ENCODE measurements around the gene IL22RA1. TPM values are rescaled to one million over a fixed set of nuclear protein-coding genes. Genes with fewer than 3 reads are reported as not detected.

Gene IL22RA1
- total and polyA plus RNA-seq, 7 donors: 0.16 to 18.5 (median 7.2) TPM; not detected in 2

GRCh38 chr1:24181619-24182018, 38.7 kb upstream of the IL22RA1 start:
- H3K27me3 ChIP-seq: peaks cover 0 to under 1% (median 0%) of the 10 kb centered on the region in 3 donors
- H3K36me3 ChIP-seq: no peaks in the 10 kb centered on the region
- intact Hi-C loops (cut with DNase I): no loop called here
- DNase-seq: no peak
- no peaks in the 10 kb centered on the region for H3K9me3 ChIP-seq
- TF ChIP-seq EP300 (IDR thresholded peaks at IDR 0.05) (no peak), POLR2AphosphoS5 (IDR thresholded peaks at IDR 0.05) (no peak), CTCF (IDR thresholded peaks at IDR 0.05) (no peak), POLR2A (IDR thresholded peaks at IDR 0.05) (no peak)
- WGBS, 2 donors: 88 to 89% methylated on average over 5 of the region's 5 CpGs
- no peak overlapping the region for H3K27ac ChIP-seq
- peaks cover 0 to 3% (median 0%) of the 10 kb centered on the region in 4 donors for H3K4me1 ChIP-seq
- H3K4me3 ChIP-seq: no peak overlapping the region

- DNase-seq: no peak
- intact Hi-C loops (cut with DNase I): no loop called here
Observed at GRCh38 chr1:24180676-24181075, 37.7 kb upstream of the IL22RA1 start.

GRCh38 chr1:24179251-24179840, 36.4 kb upstream of the IL22RA1 start:
- TF ChIP-seq CTCF (IDR thresholded peaks at IDR 0.05) (no peak), POLR2AphosphoS5 (IDR thresholded peaks at IDR 0.05) (no peak), POLR2A (IDR thresholded peaks at IDR 0.05) (no peak), EP300 (IDR thresholded peaks at IDR 0.05) (no peak)
- Histone ChIP-seq H3K27me3 (no peaks in the 10 kb centered on the region), H3K27ac (no peak overlapping the region), H3K9me3 (no peaks in the 10 kb centered on the region), H3K36me3 (no peaks in the 10 kb centered on the region), H3K4me3 (no peak overlapping the region), H3K4me1 (no peaks in the 10 kb centered on the region)
- intact Hi-C loops (cut with DNase I): no loop called here
- DNase-seq: no peak
- WGBS, 2 donors: 74 to 91% methylated on average over 10 of the region's 10 CpGs

More at GRCh38 chr1:24180676-24181075, 37.7 kb upstream of the IL22RA1 start:
- no peaks in the 10 kb centered on the region for H3K36me3 ChIP-seq
- H3K9me3 ChIP-seq: no peaks in the 10 kb centered on the region
- no peaks in the 10 kb centered on the region for H3K4me1 ChIP-seq
- TF ChIP-seq CTCF (IDR thresholded peaks at IDR 0.05): no peak
- no peak for TF ChIP-seq EP300 (IDR thresholded peaks at IDR 0.05)
- no peak for TF ChIP-seq POLR2AphosphoS5 (IDR thresholded peaks at IDR 0.05)
- no peak for TF ChIP-seq POLR2A (IDR thresholded peaks at IDR 0.05)
- WGBS, 2 donors: 93% methylated on average over 6 of the region's 6 CpGs
- H3K4me3 ChIP-seq: no peak overlapping the region
- H3K27me3 ChIP-seq: no peaks in the 10 kb centered on the region
- H3K27ac ChIP-seq: no peak overlapping the region

GRCh38 chr1:24178407-24178806, 35.5 kb upstream of the IL22RA1 start:
- no peaks in the 10 kb centered on the region for H3K4me1 ChIP-seq
- 86 to 95% methylated on average over 3 of the region's 3 CpGs for WGBS, 2 donors

More at GRCh38 chr1:24178407-24178806, 35.5 kb upstream of the IL22RA1 start:
- no peak overlapping the region for H3K4me3 ChIP-seq
- H3K27ac ChIP-seq: no peak overlapping the region
- H3K36me3 ChIP-seq: no peaks in the 10 kb centered on the region
- intact Hi-C loops (cut with DNase I): no loop called here
- no peak for DNase-seq
- TF ChIP-seq CTCF (IDR thresholded peaks at IDR 0.05): no peak
- H3K9me3 ChIP-seq: no peaks in the 10 kb centered on the region
- H3K27me3 ChIP-seq: no peaks in the 10 kb centered on the region
